ENCODE measurements around the gene ECHDC3.
"Not testable (repeated sequence)": the region's sequence is repeated elsewhere in the genome, so short reads cannot be mapped to it uniquely, and the experiment has no call there.

ECHDC3 gene, protein sequence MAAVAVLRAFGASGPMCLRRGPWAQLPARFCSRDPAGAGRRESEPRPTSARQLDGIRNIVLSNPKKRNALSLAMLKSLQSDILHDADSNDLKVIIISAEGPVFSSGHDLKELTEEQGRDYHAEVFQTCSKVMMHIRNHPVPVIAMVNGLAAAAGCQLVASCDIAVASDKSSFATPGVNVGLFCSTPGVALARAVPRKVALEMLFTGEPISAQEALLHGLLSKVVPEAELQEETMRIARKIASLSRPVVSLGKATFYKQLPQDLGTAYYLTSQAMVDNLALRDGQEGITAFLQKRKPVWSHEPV

DNA sequence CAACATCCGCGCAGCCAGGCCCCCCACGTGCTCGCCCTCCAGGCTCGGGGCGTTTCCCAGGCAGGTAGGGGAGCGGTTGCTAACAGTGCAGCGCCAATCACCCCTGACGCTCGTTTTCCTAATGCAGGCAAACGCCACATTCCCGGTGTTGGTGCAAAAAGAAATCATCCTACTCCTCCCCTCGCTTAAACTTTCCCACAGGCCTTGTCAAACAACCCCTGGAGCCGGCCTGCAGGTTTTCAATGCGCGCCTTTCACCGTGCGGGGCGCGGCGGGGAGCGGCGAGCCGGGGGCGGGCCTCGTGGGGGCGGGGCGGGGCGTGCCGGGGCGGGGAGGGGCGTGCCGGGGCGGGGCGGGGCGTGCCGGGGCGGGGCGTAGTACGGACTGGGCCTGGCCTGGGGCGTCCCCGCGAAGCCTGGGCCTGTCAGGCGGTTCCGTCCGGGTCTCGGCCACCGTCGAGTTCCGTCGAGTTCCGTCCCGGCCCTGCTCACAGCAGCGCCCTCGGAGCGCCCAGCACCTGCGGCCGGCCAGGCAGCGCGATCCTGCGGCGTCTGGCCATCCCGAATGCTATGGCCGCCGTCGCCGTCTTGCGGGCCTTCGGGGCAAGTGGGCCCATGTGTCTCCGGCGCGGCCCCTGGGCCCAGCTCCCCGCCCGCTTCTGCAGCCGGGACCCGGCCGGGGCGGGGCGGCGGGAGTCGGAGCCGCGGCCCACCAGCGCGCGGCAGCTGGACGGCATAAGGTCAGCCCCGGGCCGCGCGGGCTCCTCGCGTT lies at the start of gene ECHDC3:
TSS of gene ECHDC3 (plus strand) at position 374 of the 770 bp plus-strand sequence. CDS start at position 569, 195 bp downstream.
- DNase-seq (ENCODE audit: low read depth in 1 of 2, low spot score in 1 of 2), result peak; percentile 16 to 32

DNA sequence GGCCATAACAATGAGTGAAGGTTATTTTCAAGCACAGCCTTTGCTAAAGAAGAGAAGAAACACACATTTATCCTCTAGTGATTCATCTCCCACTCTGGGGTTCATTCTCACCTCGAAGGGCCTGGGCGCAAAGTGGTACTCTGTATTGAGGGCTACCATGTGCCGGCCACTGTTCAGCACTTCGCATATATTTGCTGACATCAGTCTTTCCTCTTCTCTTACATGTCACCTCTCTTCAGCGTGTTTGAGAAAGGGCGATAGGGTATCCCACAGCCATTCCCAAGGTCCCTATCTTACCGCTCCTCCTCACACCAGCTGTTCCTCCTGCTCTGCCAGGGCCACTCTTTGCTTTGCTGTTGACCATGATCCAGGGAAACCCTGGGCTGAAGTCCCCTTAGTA lies 48.8 kb upstream of the ECHDC3 start:
- DNase-seq (ENCODE audit: low read depth in 1 of 2, low spot score in 1 of 2), result no peak

DNA sequence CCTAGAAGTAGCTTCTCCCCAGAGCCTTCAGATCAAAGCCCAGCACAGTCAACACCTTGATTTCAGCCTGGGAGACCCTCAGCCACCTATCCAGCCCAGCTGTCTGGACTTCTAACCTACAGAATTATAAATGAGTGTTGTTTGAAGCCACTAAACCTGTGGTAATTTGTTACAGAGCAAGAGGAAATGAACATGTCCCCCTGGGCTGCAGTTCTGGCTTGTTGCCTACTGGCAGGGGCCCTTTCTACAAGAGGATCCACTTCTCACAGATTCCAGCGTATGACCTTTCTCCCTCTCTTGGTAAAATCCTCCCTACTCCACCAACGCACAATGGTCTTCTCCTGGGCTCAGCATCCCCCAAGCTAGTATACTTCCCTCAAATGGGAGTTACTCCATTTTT lies 46.4 kb upstream of the ECHDC3 start:
- no peak for DNase-seq (ENCODE audit: low read depth in 1 of 2, low spot score in 1 of 2)

DNA sequence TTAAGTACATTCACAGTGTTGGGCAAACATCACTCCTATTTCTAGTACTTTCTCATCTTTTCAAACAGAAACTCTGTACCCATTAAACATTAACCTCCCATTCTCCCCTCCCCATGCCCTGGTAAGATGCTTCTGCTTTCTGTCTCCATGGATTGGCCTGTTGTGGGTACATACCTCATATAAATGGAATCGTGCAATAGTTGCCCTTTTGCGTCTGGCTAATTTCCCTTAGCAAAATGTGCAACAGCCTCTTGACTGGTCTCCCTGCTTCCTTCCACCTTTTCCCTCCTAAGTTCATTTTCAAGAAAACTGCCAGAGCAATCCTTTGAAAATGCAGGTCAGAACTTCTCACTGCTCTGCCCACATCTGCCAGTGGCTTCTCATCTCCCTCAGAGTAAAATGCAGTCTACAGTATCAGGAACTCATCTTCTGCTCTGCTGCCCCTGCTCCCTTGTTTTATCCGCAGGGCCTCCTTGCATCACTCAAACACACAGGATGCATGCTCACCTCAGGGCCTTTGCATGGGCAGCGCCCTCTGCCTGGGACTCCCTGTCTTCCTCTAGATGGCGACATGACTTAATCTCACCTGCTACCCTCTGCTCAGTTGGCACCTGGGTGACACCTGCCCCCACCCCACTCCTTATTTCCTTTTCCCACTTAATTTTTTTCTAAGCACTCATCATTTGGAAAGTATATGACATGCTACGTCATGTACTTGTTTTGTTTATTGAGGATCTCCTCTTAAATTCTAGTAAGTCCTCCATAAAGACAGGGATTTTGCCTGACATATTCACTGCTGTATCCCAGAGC lies 44.3 kb upstream of the ECHDC3 start:
- no peak for DNase-seq (ENCODE audit: low read depth in 1 of 2, low spot score in 1 of 2)

DNA sequence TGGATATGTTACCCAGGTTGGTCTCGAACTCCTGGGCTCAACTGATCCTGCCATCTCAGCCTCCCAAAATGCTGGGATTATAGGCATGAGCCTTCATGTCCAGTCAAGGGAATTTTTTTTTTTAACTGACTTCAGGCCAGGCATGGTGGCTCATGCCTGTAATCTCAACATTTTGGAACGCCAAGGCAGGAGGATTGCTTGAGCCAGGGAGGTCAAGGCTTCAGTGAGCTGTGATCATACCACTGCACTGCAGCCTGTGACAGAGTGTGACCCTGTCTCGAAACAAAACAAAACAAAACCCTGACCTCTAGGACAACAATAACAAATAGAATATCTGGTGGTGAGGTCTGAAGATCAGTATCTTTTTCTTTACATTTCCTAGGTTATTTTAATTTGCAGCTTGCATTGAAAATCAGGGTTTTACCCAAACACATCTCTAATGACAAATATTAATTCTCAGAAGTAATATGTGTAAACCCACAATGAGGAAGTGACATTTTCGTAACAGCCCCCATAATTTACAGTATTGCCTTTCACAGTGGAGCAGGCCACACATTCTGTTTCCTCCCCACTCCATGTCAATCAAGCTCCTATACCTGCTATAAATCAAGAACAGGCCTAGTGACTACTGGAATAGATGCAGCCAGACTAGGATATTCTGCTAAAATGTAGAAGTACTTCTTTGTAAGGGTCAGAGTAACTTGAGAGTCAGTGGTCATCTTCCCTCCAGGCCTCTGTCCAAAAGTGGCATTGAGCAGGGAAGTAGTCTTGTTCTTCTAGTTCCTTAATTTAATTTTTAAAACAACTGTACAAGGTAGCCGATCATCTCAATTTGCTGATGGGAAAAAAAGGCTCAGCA lies 43.3 kb upstream of the ECHDC3 start:
- DNase-seq (ENCODE audit: low read depth in 1 of 2, low spot score in 1 of 2), result no peak

DNA sequence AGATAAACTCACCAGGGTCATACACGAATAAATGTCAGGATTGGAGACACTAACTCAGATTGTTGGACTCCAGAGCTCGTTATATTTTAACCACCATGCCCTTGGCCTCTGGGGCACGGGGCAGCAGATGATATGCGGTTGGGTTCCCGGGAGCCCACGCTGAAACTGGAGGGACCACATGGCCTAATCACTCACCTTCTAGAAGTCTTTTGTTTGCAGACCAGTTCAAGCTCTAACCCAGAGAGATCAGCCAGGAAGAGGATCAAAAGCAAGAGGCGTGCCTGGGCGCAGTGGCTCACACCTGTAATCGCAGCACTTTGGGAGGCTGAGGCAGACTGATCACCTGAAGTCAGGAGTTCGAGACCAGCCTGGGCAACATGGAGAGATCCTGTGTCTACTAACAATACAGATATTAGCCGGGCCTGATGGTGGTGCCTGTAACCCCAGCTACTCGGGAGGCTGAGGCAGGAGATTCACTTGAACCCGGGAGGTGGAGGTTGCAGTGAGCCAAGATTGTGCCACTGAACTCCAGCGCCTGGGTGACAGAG lies 42.6 kb upstream of the ECHDC3 start:
- no peak for DNase-seq (ENCODE audit: low read depth in 1 of 2, low spot score in 1 of 2)

DNA sequence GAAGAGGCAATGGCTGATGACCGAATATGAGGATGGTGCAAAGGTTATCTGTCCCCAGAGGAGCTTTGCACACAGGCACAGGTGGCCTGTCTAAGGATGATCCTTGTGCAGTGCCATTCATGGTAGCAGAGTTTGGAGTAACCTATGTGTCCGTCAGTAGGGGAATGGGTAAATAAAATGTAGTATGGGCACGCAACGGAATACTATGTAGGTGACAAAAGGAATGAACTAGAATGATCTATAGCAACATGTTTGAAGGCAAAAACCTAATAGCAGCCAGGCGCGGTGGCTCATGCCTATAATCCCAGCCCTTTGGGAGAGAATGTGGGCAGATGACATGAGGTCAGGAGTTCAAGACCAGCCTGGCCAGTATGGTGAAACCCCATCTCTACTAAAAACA lies 41.6 kb upstream of the ECHDC3 start:
- DNase-seq (ENCODE audit: low read depth in 1 of 2, low spot score in 1 of 2), result no peak

DNA sequence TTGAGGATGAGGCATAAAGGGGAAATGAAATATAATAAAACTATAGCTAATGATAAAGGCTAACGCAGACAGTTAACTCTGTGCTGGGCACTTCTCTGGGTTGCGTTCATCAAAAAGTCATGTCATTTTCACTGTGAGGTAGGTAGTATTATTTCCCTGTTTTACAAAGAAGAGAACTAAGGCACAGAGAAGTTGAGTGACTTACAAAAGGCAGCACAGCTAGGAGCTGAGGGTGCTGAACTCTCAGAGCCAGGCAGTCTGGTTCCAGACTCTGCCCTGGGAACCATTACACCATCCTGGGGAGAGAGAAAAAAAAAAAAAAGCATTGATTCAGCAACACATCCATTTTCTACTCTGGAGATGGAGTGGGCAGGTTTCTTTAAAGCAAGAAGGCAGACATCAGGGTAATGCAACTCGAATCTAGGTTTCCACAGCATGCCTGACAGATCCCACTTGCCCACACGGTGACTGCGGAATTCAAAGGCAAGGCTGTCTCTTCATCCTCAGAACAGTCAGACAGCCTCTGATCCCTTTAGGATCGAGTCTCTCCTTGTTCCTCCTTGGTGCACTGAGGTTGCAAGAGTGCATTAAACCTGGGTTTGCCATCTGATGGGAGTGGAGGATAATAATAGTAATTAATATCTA lies 40.6 kb upstream of the ECHDC3 start:
- no peak for DNase-seq (ENCODE audit: low read depth in 1 of 2, low spot score in 1 of 2)

DNA sequence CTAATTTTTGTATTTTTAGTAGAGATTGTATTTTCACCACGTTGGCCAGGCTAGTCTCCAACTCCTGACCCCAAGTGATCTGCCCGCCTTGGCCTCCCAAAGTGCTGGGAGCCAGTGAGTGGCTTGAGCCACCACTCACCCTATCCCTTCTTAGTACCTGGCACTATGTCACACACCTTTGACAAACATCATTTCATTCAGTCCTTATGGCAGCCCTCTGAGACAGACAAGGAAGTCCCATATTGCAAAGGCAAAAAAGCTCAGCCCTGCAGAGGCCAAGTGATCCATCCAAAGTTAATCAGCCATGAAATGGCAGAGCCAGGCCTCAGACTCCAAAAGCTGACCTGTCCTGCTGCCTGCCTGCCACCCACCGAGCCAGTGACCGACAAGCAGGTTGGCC lies 39.9 kb upstream of the ECHDC3 start:
- no peak for DNase-seq (ENCODE audit: low read depth in 1 of 2, low spot score in 1 of 2)

DNA sequence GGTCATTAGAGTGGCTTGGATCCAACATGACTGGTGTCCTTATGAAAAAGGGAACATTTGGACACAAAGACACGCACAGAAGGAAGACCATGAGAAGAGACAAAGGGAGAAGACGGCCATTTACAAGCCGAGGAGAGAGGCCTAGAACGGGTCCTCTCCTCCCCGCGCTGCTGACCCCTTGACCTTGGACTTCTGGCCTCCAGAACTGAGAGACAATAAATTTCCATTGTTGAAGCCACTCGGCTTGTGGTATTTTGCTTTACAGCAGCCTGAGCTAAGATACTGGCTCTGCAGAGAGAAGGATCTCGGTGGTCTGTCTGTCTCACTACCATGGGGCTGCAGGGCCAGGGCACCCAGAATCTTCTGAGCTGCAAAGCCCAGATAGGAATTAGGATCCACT lies 38.1 kb upstream of the ECHDC3 start:
- no peak for DNase-seq (ENCODE audit: low read depth in 1 of 2, low spot score in 1 of 2)

DNA sequence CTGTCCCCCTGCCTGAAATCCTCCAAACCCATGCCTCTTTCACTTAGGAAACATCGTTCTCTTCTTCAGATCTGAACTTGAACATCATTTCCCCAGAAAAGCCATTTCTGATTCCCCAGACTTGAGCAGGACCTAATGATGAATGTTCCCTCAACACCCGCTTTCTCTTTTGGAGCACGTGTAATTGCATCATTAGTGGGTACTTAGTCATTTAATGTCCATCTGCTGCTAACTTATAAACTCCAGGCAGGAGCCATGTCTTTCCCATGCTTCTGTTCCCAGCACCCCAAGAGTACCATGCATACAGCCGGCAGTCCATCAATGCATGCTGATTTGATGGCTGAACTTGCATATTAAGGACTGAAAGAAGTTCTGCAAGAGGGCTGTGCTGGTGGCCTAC lies 36.5 kb upstream of the ECHDC3 start:
- DNase-seq (ENCODE audit: low read depth in 1 of 2, low spot score in 1 of 2), result no peak

DNA sequence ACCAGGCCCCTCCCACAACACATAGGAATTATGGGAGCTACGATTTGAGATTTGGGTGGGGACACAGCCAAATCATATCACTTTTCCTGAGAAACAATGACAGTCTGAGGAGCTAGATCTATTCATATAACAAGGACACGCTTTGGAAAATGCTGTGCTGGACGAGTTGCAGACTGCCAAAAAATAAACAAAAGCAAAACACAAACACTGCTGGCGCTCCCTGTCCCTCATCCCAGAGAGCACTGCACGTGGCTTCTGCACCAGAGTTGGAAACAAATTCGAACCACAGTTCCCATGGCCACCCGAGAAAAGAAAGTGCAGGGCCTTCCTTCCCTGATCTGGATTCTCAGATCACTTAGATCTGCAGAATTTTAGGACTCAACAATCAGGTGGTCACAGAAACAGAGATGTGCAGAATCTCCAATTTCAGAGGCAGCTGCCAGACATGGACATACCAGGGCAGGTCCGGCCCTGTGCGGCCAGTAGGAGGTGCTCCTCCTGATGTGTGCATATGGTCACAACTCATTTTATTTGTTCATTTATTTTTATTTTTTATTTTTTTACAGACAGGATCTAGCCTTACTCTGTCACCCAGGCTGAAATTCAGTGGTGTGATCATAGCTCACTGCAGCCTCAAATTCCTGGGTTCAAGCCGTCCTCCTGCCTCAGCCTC lies 35.2 kb upstream of the ECHDC3 start:
- no peak for DNase-seq (ENCODE audit: low read depth in 1 of 2, low spot score in 1 of 2)

DNA sequence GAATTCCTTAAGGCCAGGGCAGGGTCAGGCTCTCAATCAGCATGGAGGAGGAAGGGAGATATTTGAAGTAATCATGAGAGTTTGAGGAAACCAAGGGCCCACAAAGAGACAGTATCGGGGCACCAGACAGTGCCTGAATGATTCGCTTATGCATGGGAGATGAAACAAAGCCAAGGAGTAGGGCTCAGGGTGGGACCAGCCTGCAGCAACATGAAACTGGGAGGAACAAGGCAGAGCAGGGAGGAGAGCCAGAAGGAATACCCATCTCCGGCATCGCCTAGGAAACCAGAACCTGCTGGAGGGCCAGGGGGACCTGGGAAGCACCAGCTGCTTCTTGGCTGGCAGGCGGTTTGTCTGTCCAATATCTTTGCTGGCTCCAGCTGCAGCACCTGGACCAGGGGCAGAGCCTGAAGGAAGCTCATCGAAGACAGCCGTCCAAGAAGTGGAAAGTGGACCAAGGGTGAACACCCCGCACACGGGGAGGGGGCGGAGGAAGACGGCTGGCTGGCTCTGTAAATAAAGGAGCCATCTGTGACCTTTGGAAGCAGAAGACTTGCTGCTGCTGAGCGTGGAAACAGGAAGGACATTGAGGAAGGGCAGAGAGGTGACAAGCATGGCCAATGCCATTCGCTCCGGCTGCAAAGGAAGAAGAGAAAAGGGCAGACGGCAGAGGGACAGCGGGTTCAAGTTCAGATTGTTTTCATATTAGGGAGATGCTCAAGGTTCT lies 34.4 kb upstream of the ECHDC3 start:
- DNase-seq (ENCODE audit: low read depth in 1 of 2, low spot score in 1 of 2), result no peak

DNA sequence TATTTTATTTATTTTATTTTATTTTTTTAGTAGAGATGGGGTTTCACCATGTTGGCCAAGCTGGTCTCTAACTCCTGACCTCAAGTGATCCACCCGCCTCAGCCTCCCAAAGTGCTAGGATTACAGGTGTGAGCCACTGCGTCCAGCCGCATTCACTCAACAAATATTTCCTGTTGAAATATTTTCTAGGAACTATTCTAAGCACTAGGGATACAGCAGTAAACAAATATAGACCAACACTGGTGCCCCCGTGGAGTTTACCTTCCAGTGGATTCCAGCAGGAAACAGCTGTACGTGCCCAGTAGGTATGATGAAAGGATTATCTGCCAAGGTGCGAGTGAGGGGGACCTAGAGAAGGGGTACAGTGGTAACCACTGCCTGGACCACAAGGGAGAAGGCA lies 33.4 kb upstream of the ECHDC3 start:
- DNase-seq (ENCODE audit: low read depth in 1 of 2, low spot score in 1 of 2), result not testable (repeated sequence)

DNA sequence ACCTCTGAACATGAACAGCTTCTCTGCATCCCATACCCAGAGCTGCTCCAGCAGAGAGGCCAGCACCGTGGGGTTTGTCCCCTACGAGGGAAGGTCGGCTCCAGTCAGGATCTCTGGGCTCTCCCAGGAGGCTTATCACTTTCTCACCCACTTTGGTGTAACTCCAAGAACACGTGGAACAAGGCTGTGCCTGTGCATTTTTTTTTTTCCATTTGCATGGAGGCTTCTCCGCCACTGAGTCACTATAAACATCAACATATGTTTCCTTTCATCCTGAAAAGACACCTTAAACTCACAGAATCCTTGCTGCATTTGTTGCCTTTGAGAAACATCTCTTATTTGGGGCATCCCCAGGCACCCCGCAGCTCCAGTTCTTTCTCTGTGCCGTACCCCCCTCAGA lies 29.4 kb upstream of the ECHDC3 start:
- no peak for DNase-seq (ENCODE audit: low read depth in 1 of 2, low spot score in 1 of 2)

DNA sequence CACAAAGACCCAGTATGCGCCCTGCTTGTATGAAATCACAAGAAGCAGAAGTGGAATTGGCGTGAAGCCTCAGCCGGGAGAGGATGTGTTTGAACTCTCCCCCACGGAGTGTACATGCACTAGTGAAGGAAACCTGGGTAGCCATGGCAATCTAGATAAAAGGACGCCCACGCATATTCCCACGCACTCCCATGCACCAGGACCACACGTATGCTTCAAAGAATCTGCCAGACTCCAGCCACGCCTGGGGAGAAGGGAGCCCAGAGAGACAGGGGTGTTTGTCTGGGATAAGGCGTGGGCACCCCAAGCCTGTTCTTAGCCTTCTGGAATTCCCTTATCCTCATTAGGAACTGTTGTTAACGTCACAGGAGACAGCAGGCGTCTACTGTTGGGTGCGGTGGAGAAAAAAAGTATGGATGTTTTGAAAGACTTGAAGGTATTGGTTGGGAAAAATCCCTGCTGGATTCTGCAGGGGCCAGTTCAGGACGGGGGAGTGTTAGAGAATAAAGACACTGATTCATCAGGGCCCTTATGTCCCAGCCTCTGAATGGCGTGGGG lies 28.9 kb upstream of the ECHDC3 start:
- no peak for DNase-seq (ENCODE audit: low read depth in 1 of 2, low spot score in 1 of 2)

DNA sequence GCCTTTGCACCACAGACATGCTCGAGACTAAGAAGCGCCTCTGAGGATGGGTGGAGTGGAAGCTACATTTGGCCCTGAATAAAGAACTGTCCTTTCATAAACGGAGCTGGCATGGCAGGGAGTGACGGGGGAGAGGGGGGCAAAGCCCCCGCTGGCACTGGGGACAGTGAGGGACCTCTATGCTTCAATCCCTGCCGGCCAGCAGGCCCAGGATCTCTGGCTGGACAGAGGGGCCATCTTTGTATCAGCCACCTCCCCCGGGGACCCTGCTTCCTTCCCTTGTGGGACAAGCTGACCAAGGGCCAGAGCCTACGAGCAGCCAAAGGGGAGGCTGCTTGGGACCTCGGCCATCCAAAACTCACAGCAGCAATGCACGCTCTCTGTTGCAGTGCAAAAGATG lies 28.2 kb upstream of the ECHDC3 start:
- no peak for DNase-seq (ENCODE audit: low read depth in 1 of 2, low spot score in 1 of 2)

DNA sequence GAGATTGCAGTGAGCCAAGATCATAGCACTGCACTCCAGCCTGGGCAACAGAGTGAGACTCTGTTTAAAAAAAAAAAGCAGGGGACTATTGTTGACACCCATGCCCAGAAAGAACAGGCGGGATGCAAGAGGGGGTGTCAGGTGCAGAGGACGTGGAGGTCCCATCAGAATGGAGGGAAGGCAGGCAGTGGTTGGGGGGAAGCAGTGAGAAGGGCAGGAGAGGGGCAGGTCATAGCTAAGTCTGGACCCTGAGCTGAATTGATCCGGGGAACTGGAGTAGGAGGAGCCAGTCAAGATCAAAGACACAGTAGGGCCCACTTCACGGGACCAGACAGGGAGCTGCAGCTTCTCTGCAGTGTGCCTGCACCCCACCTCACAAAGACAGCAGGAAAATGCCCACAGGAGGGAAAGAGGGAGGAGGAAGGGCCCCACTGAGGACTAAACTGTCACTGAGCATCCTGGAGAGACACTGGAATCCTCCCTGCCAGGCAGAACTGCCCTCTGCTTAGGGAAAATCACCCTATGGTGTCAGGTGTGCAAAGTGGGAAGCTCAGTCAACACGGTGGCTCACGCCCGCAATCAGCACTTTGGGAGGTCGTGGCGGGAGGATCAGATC lies 27.3 kb upstream of the ECHDC3 start:
- no peak for DNase-seq (ENCODE audit: low read depth in 1 of 2, low spot score in 1 of 2)
